Measurements from ENCODE around the gene PWWP2A.

The PWWP2A gene

GRCh38 chr5:160064995-160065614 lies 54.1 kb downstream of the PWWP2A start:
- DNase-seq (ENCODE audit: low spot score in 2 of 2) (no peak), ATAC-seq (no peak)
- Mint-ChIP-seq H3K4me1 (peaks cover 10% of the 10 kb centered on the region), H3K4me3 (no peak overlapping the region), H3K9me3 (no peaks in the 10 kb centered on the region), H3K36me3 (peaks cover 67% of the 10 kb centered on the region), H3K27ac (peak overlapping the region; percentile 64)

- Mint-ChIP-seq H3K4me1 (peaks cover 10% of the 10 kb centered on the region), H3K27ac (peak overlapping the region; percentile 64), H3K36me3 (peaks cover 73% of the 10 kb centered on the region), H3K9me3 (no peaks in the 10 kb centered on the region), H3K4me3 (no peak overlapping the region)
- no peak for DNase-seq (ENCODE audit: low spot score in 2 of 2)
- no peak for ATAC-seq
These were observed 54.8 kb downstream of the PWWP2A start for GRCh38 chr5:160064417-160064810.

GRCh38 chr5:160061770-160062169 lies 57.5 kb downstream of the PWWP2A start:
- H3K4me3 Mint-ChIP-seq, result no peak overlapping the region
- H3K9me3 Mint-ChIP-seq, result no peaks in the 10 kb centered on the region
- ATAC-seq (no peak), DNase-seq (ENCODE audit: low spot score in 2 of 2) (no peak)
- H3K36me3 Mint-ChIP-seq, result peaks cover 83% of the 10 kb centered on the region
- H3K27ac Mint-ChIP-seq, result no peak overlapping the region
- H3K4me1 Mint-ChIP-seq, result peaks cover 10% of the 10 kb centered on the region

GRCh38 chr5:160060001-160060400 lies 59.2 kb downstream of the PWWP2A start:
- peaks cover 76% of the 10 kb centered on the region for H3K36me3 Mint-ChIP-seq
- H3K4me3 Mint-ChIP-seq, result no peak overlapping the region
- no peak for ATAC-seq

GRCh38 chr5:160057256-160057655 lies 62.0 kb downstream of the PWWP2A start:
- peaks cover 5% of the 10 kb centered on the region for H3K4me1 Mint-ChIP-seq
- no peak for ATAC-seq
- DNase-seq (ENCODE audit: low spot score in 2 of 2), result no peak
- no peaks in the 10 kb centered on the region for H3K9me3 Mint-ChIP-seq
- peaks cover 84% of the 10 kb centered on the region for H3K36me3 Mint-ChIP-seq
- no peak overlapping the region for H3K27ac Mint-ChIP-seq
- no peak overlapping the region for H3K4me3 Mint-ChIP-seq

More at GRCh38 chr5:160060001-160060400, 59.2 kb downstream of the PWWP2A start:
- Mint-ChIP-seq H3K4me1 (peaks cover 10% of the 10 kb centered on the region), H3K9me3 (no peaks in the 10 kb centered on the region), H3K27ac (no peak overlapping the region)
- no peak for DNase-seq (ENCODE audit: low spot score in 2 of 2)

- Mint-ChIP-seq H3K36me3 (peaks cover 88% of the 10 kb centered on the region), H3K4me3 (no peak overlapping the region), H3K27ac (no peak overlapping the region), H3K4me1 (no peaks in the 10 kb centered on the region), H3K9me3 (no peaks in the 10 kb centered on the region)
- ATAC-seq, result no peak
- DNase-seq (ENCODE audit: low spot score in 2 of 2), result no peak
These were observed 64.4 kb downstream of the PWWP2A start for GRCh38 chr5:160054831-160055230.

GRCh38 chr5:160054047-160054446 lies 65.2 kb downstream of the PWWP2A start:
- Mint-ChIP-seq H3K27ac (no peak overlapping the region), H3K4me1 (no peaks in the 10 kb centered on the region), H3K36me3 (peaks cover 91% of the 10 kb centered on the region), H3K9me3 (no peaks in the 10 kb centered on the region), H3K4me3 (no peak overlapping the region)
- ATAC-seq, result no peak
- DNase-seq (ENCODE audit: low spot score in 2 of 2), result no peak

GRCh38 chr5:160049099-160049498 lies 70.2 kb downstream of the PWWP2A start:
- DNase-seq (ENCODE audit: low spot score in 2 of 2), result no peak
- Mint-ChIP-seq H3K4me1 (peaks cover 5% of the 10 kb centered on the region), H3K9me3 (no peaks in the 10 kb centered on the region), H3K36me3 (peaks cover 83% of the 10 kb centered on the region), H3K27ac (no peak overlapping the region), H3K4me3 (no peak overlapping the region)
- no peak for ATAC-seq

GRCh38 chr5:160048131-160048530 lies 71.1 kb downstream of the PWWP2A start:
- peak overlapping the region; percentile 4 for H3K27ac Mint-ChIP-seq

GRCh38 chr5:160047423-160047822 lies 71.8 kb downstream of the PWWP2A start:
- H3K4me1 Mint-ChIP-seq, result peaks cover 7% of the 10 kb centered on the region
- DNase-seq (ENCODE audit: low spot score in 2 of 2) (no peak), ATAC-seq (no peak)
- H3K36me3 Mint-ChIP-seq, result peaks cover 74% of the 10 kb centered on the region
- no peaks in the 10 kb centered on the region for H3K9me3 Mint-ChIP-seq
- H3K27ac Mint-ChIP-seq, result peak overlapping the region; percentile 4
- no peak overlapping the region for H3K4me3 Mint-ChIP-seq

More at GRCh38 chr5:160048131-160048530, 71.1 kb downstream of the PWWP2A start:
- Mint-ChIP-seq H3K36me3 (peaks cover 81% of the 10 kb centered on the region), H3K4me3 (no peak overlapping the region), H3K4me1 (peaks cover 7% of the 10 kb centered on the region), H3K9me3 (no peaks in the 10 kb centered on the region)
- ATAC-seq, result no peak
- DNase-seq (ENCODE audit: low spot score in 2 of 2), result no peak

GRCh38 chr5:160044967-160045366 lies 74.3 kb downstream of the PWWP2A start:
- Mint-ChIP-seq H3K4me3 (no peak overlapping the region), H3K27ac (no peak overlapping the region), H3K4me1 (peaks cover 7% of the 10 kb centered on the region), H3K9me3 (no peaks in the 10 kb centered on the region), H3K36me3 (peaks cover 71% of the 10 kb centered on the region)
- no peak for ATAC-seq
- no peak for DNase-seq (ENCODE audit: low spot score in 2 of 2)

- DNase-seq (ENCODE audit: low spot score in 2 of 2) (no peak), ATAC-seq (no peak)
- Mint-ChIP-seq H3K9me3 (no peaks in the 10 kb centered on the region), H3K4me3 (no peak overlapping the region), H3K36me3 (peaks cover 71% of the 10 kb centered on the region), H3K4me1 (peaks cover 7% of the 10 kb centered on the region), H3K27ac (no peak overlapping the region)
These were observed 74.9 kb downstream of the PWWP2A start for GRCh38 chr5:160044391-160044804.

- H3K4me3 Mint-ChIP-seq, result no peak overlapping the region
- DNase-seq (ENCODE audit: low spot score in 2 of 2) (no peak), ATAC-seq (no peak)
- no peak overlapping the region for H3K27ac Mint-ChIP-seq
- H3K36me3 Mint-ChIP-seq, result peaks cover 71% of the 10 kb centered on the region
- peaks cover 7% of the 10 kb centered on the region for H3K4me1 Mint-ChIP-seq
- H3K9me3 Mint-ChIP-seq, result no peaks in the 10 kb centered on the region
These were observed 76.6 kb downstream of the PWWP2A start for GRCh38 chr5:160042671-160043070.

All from stimulated activated effector memory CD8-positive, alpha-beta T cell treated with anti-CD3 and anti-CD28 coated beads, Interleukin-12 subunit alpha, Interleukin-12 subunit beta, amount 100 ng/mL, for 72 hours (primary cell).